Measurements from ENCODE around the gene LAMB4.

Gene LAMB4

GRCh38 chr7:108130261-108130660 lies at the start of gene LAMB4:
Gene LAMB4 (minus strand): TSS chr7:108130361. CDS start chr7:108123164, 7,197 bp downstream.
- Mint-ChIP-seq H3K4me3 (no peak within 1 kb of the TSS), H3K9me3 (no peaks in the 10 kb centered on the region), H3K27ac (no peak within 1 kb of the TSS), H3K27me3 (no peaks in the 10 kb centered on the region), H3K36me3 (no peaks in the 10 kb centered on the region), H3K4me1 (peaks cover 9% of the 10 kb centered on the region)
- ATAC-seq (ENCODE audit: low read depth) (no peak), DNase-seq (ENCODE audit: low spot score in 2 of 2) (no peak)

- Mint-ChIP-seq H3K4me1 (peaks cover 2% of the 10 kb centered on the region), H3K4me3 (no peak overlapping the region), H3K27ac (no peak overlapping the region), H3K36me3 (no peaks in the 10 kb centered on the region), H3K27me3 (peaks cover 5% of the 10 kb centered on the region), H3K9me3 (no peaks in the 10 kb centered on the region)
- ATAC-seq (ENCODE audit: low read depth) (no peak), DNase-seq (ENCODE audit: low spot score in 2 of 2) (no peak)
Observed at GRCh38 chr7:108178398-108178797, 48.2 kb upstream of the LAMB4 start.

GRCh38 chr7:108171164-108171563 lies 41.0 kb upstream of the LAMB4 start:
- H3K4me3 Mint-ChIP-seq = no peak overlapping the region
- DNase-seq (ENCODE audit: low spot score in 2 of 2) = no peak
- ATAC-seq (ENCODE audit: low read depth) = no peak
- H3K27me3 Mint-ChIP-seq = peaks cover 7% of the 10 kb centered on the region
- no peaks in the 10 kb centered on the region for H3K4me1 Mint-ChIP-seq
- H3K27ac Mint-ChIP-seq = no peak overlapping the region
- H3K9me3 Mint-ChIP-seq = no peaks in the 10 kb centered on the region
- H3K36me3 Mint-ChIP-seq = no peaks in the 10 kb centered on the region

GRCh38 chr7:108170251-108170650 lies 40.1 kb upstream of the LAMB4 start:
- DNase-seq (ENCODE audit: low spot score in 2 of 2) (no peak), ATAC-seq (ENCODE audit: low read depth) (no peak)
- no peak overlapping the region for H3K4me3 Mint-ChIP-seq
- no peaks in the 10 kb centered on the region for H3K4me1 Mint-ChIP-seq
- H3K36me3 Mint-ChIP-seq = no peaks in the 10 kb centered on the region
- H3K27me3 Mint-ChIP-seq = peaks cover 7% of the 10 kb centered on the region
- H3K9me3 Mint-ChIP-seq = no peaks in the 10 kb centered on the region
- H3K27ac Mint-ChIP-seq = no peak overlapping the region

GRCh38 chr7:108167460-108167859 lies 37.3 kb upstream of the LAMB4 start:
- no peak for ATAC-seq (ENCODE audit: low read depth)

GRCh38 chr7:108166687-108167086 lies 36.5 kb upstream of the LAMB4 start:
- Mint-ChIP-seq H3K27me3 (peaks cover 5% of the 10 kb centered on the region), H3K4me1 (no peaks in the 10 kb centered on the region), H3K36me3 (no peaks in the 10 kb centered on the region), H3K9me3 (peaks cover 2% of the 10 kb centered on the region), H3K4me3 (no peak overlapping the region), H3K27ac (no peak overlapping the region)
- ATAC-seq (ENCODE audit: low read depth) (no peak), DNase-seq (ENCODE audit: low spot score in 2 of 2) (no peak)

More at GRCh38 chr7:108167460-108167859, 37.3 kb upstream of the LAMB4 start:
- Mint-ChIP-seq H3K36me3 (no peaks in the 10 kb centered on the region), H3K4me1 (no peaks in the 10 kb centered on the region), H3K9me3 (peaks cover 2% of the 10 kb centered on the region), H3K4me3 (no peak overlapping the region), H3K27ac (no peak overlapping the region), H3K27me3 (peaks cover 7% of the 10 kb centered on the region)
- DNase-seq (ENCODE audit: low spot score in 2 of 2) = no peak

GRCh38 chr7:108165723-108166122 lies 35.6 kb upstream of the LAMB4 start:
- no peak overlapping the region for H3K27ac Mint-ChIP-seq
- ATAC-seq (ENCODE audit: low read depth) = no peak

GRCh38 chr7:108164946-108165345 lies 34.8 kb upstream of the LAMB4 start:
- Mint-ChIP-seq H3K4me1 (no peaks in the 10 kb centered on the region), H3K27ac (no peak overlapping the region), H3K36me3 (no peaks in the 10 kb centered on the region), H3K27me3 (peaks cover 10% of the 10 kb centered on the region), H3K9me3 (peaks cover 2% of the 10 kb centered on the region), H3K4me3 (no peak overlapping the region)
- ATAC-seq (ENCODE audit: low read depth) (no peak), DNase-seq (ENCODE audit: low spot score in 2 of 2) (no peak)

More at GRCh38 chr7:108165723-108166122, 35.6 kb upstream of the LAMB4 start:
- peaks cover 2% of the 10 kb centered on the region for H3K9me3 Mint-ChIP-seq
- no peak overlapping the region for H3K4me3 Mint-ChIP-seq
- peaks cover 10% of the 10 kb centered on the region for H3K27me3 Mint-ChIP-seq
- no peak for DNase-seq (ENCODE audit: low spot score in 2 of 2)
- H3K4me1 Mint-ChIP-seq = no peaks in the 10 kb centered on the region
- no peaks in the 10 kb centered on the region for H3K36me3 Mint-ChIP-seq

- no peak for ATAC-seq (ENCODE audit: low read depth)
- DNase-seq (ENCODE audit: low spot score in 2 of 2) = no peak
- Mint-ChIP-seq H3K4me3 (no peak overlapping the region), H3K9me3 (peaks cover 2% of the 10 kb centered on the region), H3K27ac (no peak overlapping the region), H3K36me3 (no peaks in the 10 kb centered on the region), H3K27me3 (peaks cover 10% of the 10 kb centered on the region), H3K4me1 (no peaks in the 10 kb centered on the region)
Observed at GRCh38 chr7:108164342-108164741, 34.2 kb upstream of the LAMB4 start.

GRCh38 chr7:108158776-108159175 lies 28.6 kb upstream of the LAMB4 start:
- peaks cover 10% of the 10 kb centered on the region for H3K27me3 Mint-ChIP-seq
- H3K9me3 Mint-ChIP-seq = peaks cover 2% of the 10 kb centered on the region
- no peak for ATAC-seq (ENCODE audit: low read depth)
- H3K27ac Mint-ChIP-seq = no peak overlapping the region
- H3K36me3 Mint-ChIP-seq = no peaks in the 10 kb centered on the region
- H3K4me3 Mint-ChIP-seq = no peak overlapping the region
- DNase-seq (ENCODE audit: low spot score in 2 of 2) = no peak
- H3K4me1 Mint-ChIP-seq = peaks cover 5% of the 10 kb centered on the region

- Mint-ChIP-seq H3K27ac (no peak overlapping the region), H3K9me3 (no peaks in the 10 kb centered on the region), H3K4me1 (peaks cover 5% of the 10 kb centered on the region)
Observed at GRCh38 chr7:108157606-108158335, 27.6 kb upstream of the LAMB4 start.

GRCh38 chr7:108156897-108157605 lies 26.9 kb upstream of the LAMB4 start:
- peaks cover 5% of the 10 kb centered on the region for H3K4me1 Mint-ChIP-seq
- ATAC-seq (ENCODE audit: low read depth) (no peak), DNase-seq (ENCODE audit: low spot score in 2 of 2) (no peak)
- no peaks in the 10 kb centered on the region for H3K36me3 Mint-ChIP-seq
- no peak overlapping the region for H3K27ac Mint-ChIP-seq
- no peaks in the 10 kb centered on the region for H3K9me3 Mint-ChIP-seq
- H3K27me3 Mint-ChIP-seq = peaks cover 7% of the 10 kb centered on the region
- H3K4me3 Mint-ChIP-seq = no peak overlapping the region

More at GRCh38 chr7:108157606-108158335, 27.6 kb upstream of the LAMB4 start:
- H3K36me3 Mint-ChIP-seq = no peaks in the 10 kb centered on the region
- ATAC-seq (ENCODE audit: low read depth) = no peak
- H3K27me3 Mint-ChIP-seq = peaks cover 5% of the 10 kb centered on the region
- H3K4me3 Mint-ChIP-seq = no peak overlapping the region
- DNase-seq (ENCODE audit: low spot score in 2 of 2) = no peak

GRCh38 chr7:108152198-108152597 lies 22.0 kb upstream of the LAMB4 start:
- no peaks in the 10 kb centered on the region for H3K4me1 Mint-ChIP-seq
- DNase-seq (ENCODE audit: low spot score in 2 of 2) (no peak), ATAC-seq (ENCODE audit: low read depth) (no peak)
- no peaks in the 10 kb centered on the region for H3K9me3 Mint-ChIP-seq
- H3K27ac Mint-ChIP-seq = no peak overlapping the region
- no peak overlapping the region for H3K4me3 Mint-ChIP-seq
- H3K36me3 Mint-ChIP-seq = no peaks in the 10 kb centered on the region
- peaks cover 5% of the 10 kb centered on the region for H3K27me3 Mint-ChIP-seq

- Mint-ChIP-seq H3K9me3 (no peaks in the 10 kb centered on the region), H3K27ac (no peak overlapping the region), H3K4me1 (no peaks in the 10 kb centered on the region), H3K27me3 (peaks cover 8% of the 10 kb centered on the region), H3K4me3 (no peak overlapping the region), H3K36me3 (no peaks in the 10 kb centered on the region)
- no peak for ATAC-seq (ENCODE audit: low read depth)
- no peak for DNase-seq (ENCODE audit: low spot score in 2 of 2)
Observed at GRCh38 chr7:108149908-108150307, 19.7 kb upstream of the LAMB4 start.
